GM12878 (cell line): ENCODE measurements around the gene LRFN2. TPM values are rescaled to one million over a fixed set of nuclear protein-coding genes. Genes with fewer than 3 reads are reported as not detected.

ENCODE experiments used
- ATAC-seq: fragments of 200-7000 bp; cut with Tn5 transposase; 3 replicates; pipeline ENCODE4 v1.9.1; 2020; ENCODE audit warnings: mild to moderate bottlenecking, moderate library complexity
- BruUV-seq: library from RNA; stranded (reverse); fragments of 400-500 nt; replicated peaks from 2 replicates; lab custom pipeline; 2021; lab: Mats Ljungman, UMichigan
- CTCF ChIA-PET: fragments of 300-600 bp; sonication (Branson Sonifier 250); formaldehyde crosslinking; extraction: SDS; loops from one replicate; lab custom pipeline; 2021; ENCODE audit warnings: inconsistent platforms; lab: Yijun Ruan, JAX
- POLR2A ChIA-PET: fragments of 350-600 bp; formaldehyde crosslinking; extraction: SDS; loops from one replicate; lab custom pipeline; 2021; ENCODE audit warnings: inconsistent platforms; lab: Charles Lee
- RAD21 ChIA-PET: fragments of 300-600 bp; sonication (Branson Sonifier 250); formaldehyde crosslinking; loops from one replicate; lab custom pipeline; 2023; ENCODE audit warnings: antibody characterized with exemption; ENCODE audit not compliant: unreplicated experiment; lab: Charles Lee
- SMC1A ChIA-PET: fragments of 300-600 bp; sonication (Branson Sonifier 250); formaldehyde crosslinking; loops from one replicate; lab custom pipeline; 2023; ENCODE audit not compliant: unreplicated experiment, uncharacterized antibody; lab: Charles Lee
- DNase-seq: peaks from one replicate; pipeline ENCODE4 v3.0.0-alpha.2; 2011; ENCODE audit warnings: low read depth, low spot score
- FAIRE-seq: peaks from 3 replicates; lab custom pipeline; 2011; peaks lifted over from hg19 to GRCh38; lab: Jason Lieb, UNC
- H2AFZ ChIP-seq: 2 replicates; pipeline ENCODE4 v1.6.0; 2011; ENCODE audit warnings: low read depth, low read length, control low read depth; ENCODE audit not compliant: control insufficient read depth
- H3K27ac ChIP-seq: 2 replicates; pipeline ENCODE4 v1.5.1; 2011; ENCODE audit warnings: control low read depth; ENCODE audit not compliant: control insufficient read depth, insufficient read depth
- H3K27me3 ChIP-seq, 2 experiments: replicated peaks in 1 of 2; 2 replicates each; pipeline versions ENCODE4 v1.6.0 to v1.6.1; 2011; ENCODE audit warnings: low read length in 1 of 2; ENCODE audit not compliant: control insufficient read depth in 2 of 2, insufficient read depth in 2 of 2
- H3K36me3 ChIP-seq, 2 experiments: 2 replicates each; pipeline ENCODE4 v1.5.1; 2011; ENCODE audit warnings: low read length in 1 of 2; ENCODE audit not compliant: control insufficient read depth in 2 of 2, insufficient read depth in 2 of 2
- H3K4me1 ChIP-seq: 2 replicates; pipeline ENCODE4 v1.6.1; 2011; ENCODE audit warnings: mild to moderate bottlenecking, low read length, moderate library complexity, mixed read lengths; ENCODE audit not compliant: control insufficient read depth, insufficient read depth
- H3K4me2 ChIP-seq: 2 replicates; pipeline ENCODE4 v1.6.0; 2011; ENCODE audit warnings: control low read depth; ENCODE audit not compliant: control insufficient read depth, insufficient read depth
- H3K4me3 ChIP-seq: fragments of 200-600 bp; sonication (generic); 2 replicates; pipeline ENCODE4 v1.5.1; 2016
- H3K79me2 ChIP-seq: 2 replicates; pipeline ENCODE4 v1.6.0; 2011; ENCODE audit warnings: low read length; ENCODE audit not compliant: control insufficient read depth, insufficient read depth
- H3K9ac ChIP-seq: 2 replicates; pipeline ENCODE4 v1.8.0; 2011; ENCODE audit warnings: low read length, control low read depth, mixed read lengths; ENCODE audit not compliant: control insufficient read depth, insufficient read depth
- H3K9me3 ChIP-seq: replicated peaks from 3 replicates; pipeline ENCODE4 v1.5.1; 2011; ENCODE audit warnings: mild to moderate bottlenecking, low read length; ENCODE audit not compliant: control insufficient read depth, insufficient read depth
- H4K20me1 ChIP-seq: 2 replicates; pipeline ENCODE4 v1.6.0; 2011; ENCODE audit not compliant: control insufficient read depth, insufficient read depth
- CBX3 ChIP-seq: fragments of 200-600 bp; sonication (generic); IDR thresholded peaks from 2 replicates; pipeline ENCODE4 v1.6.1; 2016; ENCODE audit warnings: low read depth, borderline replicate concordance
- CHD4 ChIP-seq: fragments of 200-600 bp; sonication (generic); IDR thresholded peaks from 2 replicates; pipeline ENCODE4 v1.6.1; 2016; ENCODE audit warnings: mild to moderate bottlenecking
- EP300 ChIP-seq, 2 experiments: fragments of 150-350 bp in 1 of 2; IDR thresholded peaks; 2 replicates each; pipeline ENCODE4 v1.6.1; 2011 to 2012; ENCODE audit warnings: low read depth in 2 of 2, low read length in 2 of 2, borderline replicate concordance in 1 of 2, improper control_type of control experiment in 1 of 2, inconsistent platforms in 1 of 2; ENCODE audit not compliant: control insufficient read depth in 1 of 2
- FOXM1 ChIP-seq: IDR thresholded peaks from 2 replicates; pipeline ENCODE4 v1.6.1; 2012; ENCODE audit warnings: low read depth, mild to moderate bottlenecking, inconsistent platforms, low read length, moderate library complexity
- HDAC6 ChIP-seq: fragments of 200-600 bp; sonication (generic); IDR thresholded peaks from one replicate; pipeline ENCODE4 v1.8.0; 2017; ENCODE audit warnings: antibody characterized with exemption; ENCODE audit not compliant: unreplicated experiment
- IKZF2 ChIP-seq, 2 experiments: fragments of 450-650 bp; IDR thresholded peaks; 2 replicates each; pipeline ENCODE4 v1.6.1; 2017; ENCODE audit warnings: mild to moderate bottlenecking in 2 of 2, moderate library complexity in 2 of 2
- NFXL1 ChIP-seq: fragments of 450-650 bp; IDR thresholded peaks from 2 replicates; pipeline ENCODE4 v1.6.1; 2017; ENCODE audit warnings: antibody characterized with exemption, mild to moderate bottlenecking, borderline replicate concordance
- NR2F1 ChIP-seq: fragments of 450-650 bp; conservative IDR thresholded peaks from 2 replicates; pipeline ENCODE4 v1.6.1; 2017; ENCODE audit warnings: mild to moderate bottlenecking
- NRF1 ChIP-seq: conservative IDR thresholded peaks from 2 replicates; pipeline ENCODE4 v1.6.1; 2011; ENCODE audit warnings: mild to moderate bottlenecking, low read depth, low read length, improper control_type of control experiment
- RFX5 ChIP-seq: IDR thresholded peaks from 2 replicates; pipeline ENCODE4 v1.6.1; 2011; ENCODE audit warnings: low read depth, low read length, improper control_type of control experiment
- SMAD5 ChIP-seq: IDR thresholded peaks from 2 replicates; pipeline ENCODE4 v1.6.1; 2016; ENCODE audit warnings: antibody characterized with exemption, low read depth
- SREBF2 ChIP-seq: IDR thresholded peaks from 2 replicates; pipeline ENCODE4 v1.6.1; 2012; ENCODE audit warnings: mild to moderate bottlenecking, low read length
- SUPT20H ChIP-seq: IDR thresholded peaks from 2 replicates; pipeline ENCODE4 v1.6.1; 2011; ENCODE audit warnings: low read depth, mild to moderate bottlenecking, low read length, moderate library complexity, borderline replicate concordance; ENCODE audit not compliant: control insufficient read depth
- WGBS: methylation state at CpG from one replicate; pipeline ENCODE4 v1.1.6; 2016; ENCODE audit warnings: low lambda C conversion rate; ENCODE audit not compliant: insufficient replicate concordance, insufficient coverage; ENCODE audit errors: missing lambda C conversion rate; 5-methylcytosine and 5-hydroxymethylcytosine counted together
- in situ Hi-C: fragments of 300-500 bp; cut with MboI; formaldehyde crosslinking; loops from 9 replicates; pipeline ENCODE4 v1.14.3; 2018; ENCODE audit warnings: mixed read lengths
- intact Hi-C: fragments of 100-400 bp; cut with micrococcal nuclease; formaldehyde crosslinking; loops from one replicate; pipeline ENCODE4 v1.14.2; 2022; ENCODE audit not compliant: unreplicated experiment
- polyA plus RNA-seq, 11 experiments: library from polyadenylated mRNA; depleted of rRNA in 4 of 11; unstranded in 6 of 11; stranded (reverse) in 5 of 11; fragments of >200 nt; fragmentation: Nextera tagmentation in 4 of 11; fragmentation: Illumina TruSeq in 1 of 11; extraction: Ambion mirVana in 4 of 11; extraction: Trizol in 1 of 11; gene quantifications; 1 replicate in 1 of 11; 2 replicates in 10 of 11; pipeline versions ENCODE4 v1.2.1 to v1.2.3, GENCODE V29; 2011 to 2016; ENCODE audit warnings: inconsistent platforms in 2 of 11, missing spikeins in 2 of 11, low read depth in 1 of 11
- total RNA-seq, 4 experiments: library from RNA; depleted of rRNA in 3 of 4; stranded (reverse); fragments of >200 nt in 3 of 4; fragmentation: Illumina TruSeq in 1 of 4; extraction: Trizol in 1 of 4; gene quantifications; 2 replicates each; pipeline versions ENCODE4 v1.2.1 to v1.2.3, GENCODE V29; 2013 to 2021
- TF ChIP-seq, protein P1 (sequence below): IDR thresholded peaks from 2 replicates; pipeline ENCODE4 v1.6.1; 2012; ENCODE audit warnings: low read length, inconsistent platforms
- TF ChIP-seq, protein P2 (sequence below): fragments of 450-650 bp; IDR thresholded peaks from 2 replicates; pipeline ENCODE4 v1.6.1; 2017; ENCODE audit warnings: antibody characterized with exemption, mild to moderate bottlenecking, moderate library complexity

The LRFN2 gene
- total and polyA plus RNA-seq, 10 of the 15 experiments (the other 5 are each of a cell fraction or from before 2014, with no cell fraction given): not detected

DNA sequence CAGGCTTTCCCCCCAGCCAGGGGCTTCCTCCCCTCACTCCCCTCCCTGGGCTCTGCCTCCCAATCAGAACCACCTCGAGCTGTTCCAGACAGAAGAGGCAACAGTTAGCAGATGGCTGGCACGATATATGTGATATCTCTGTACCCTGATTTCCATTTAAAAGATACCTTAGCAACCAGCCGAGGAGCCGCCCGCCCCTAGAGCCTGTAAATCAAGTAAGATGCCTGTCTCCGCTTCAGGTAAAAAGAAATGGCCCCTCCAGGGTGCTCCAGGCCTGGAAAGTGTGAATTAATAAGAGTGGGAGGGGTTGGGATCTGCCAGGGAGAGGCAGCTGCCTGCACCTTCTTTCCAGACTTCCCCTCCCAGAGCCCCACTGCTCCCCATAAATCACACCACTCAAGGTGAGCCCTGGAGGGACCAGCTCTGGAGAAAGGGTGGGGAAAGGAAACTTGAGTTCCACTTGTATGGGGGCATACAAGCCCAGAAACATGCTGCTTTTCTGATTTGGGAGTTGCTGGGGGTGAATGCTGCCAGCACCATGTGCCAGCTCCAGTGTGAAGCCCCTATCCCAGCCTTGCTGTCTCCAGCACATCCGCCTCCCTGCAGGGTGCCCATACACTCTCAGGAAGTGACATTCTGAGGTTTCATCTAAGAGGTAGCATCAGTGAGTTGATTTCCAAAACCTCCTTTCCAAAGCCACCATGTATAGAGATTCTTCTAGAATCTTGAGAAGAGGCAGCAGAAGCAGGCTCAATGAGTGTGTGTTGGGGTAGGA is 148.0 kb downstream of the LRFN2 start:
- TF ChIP-seq SUPT20H: no peak
- TF ChIP-seq SMAD5: no peak
- no peak for TF ChIP-seq HDAC6
- no peak for TF ChIP-seq SREBF2
- no peak for TF ChIP-seq RFX5
- TF ChIP-seq IKZF2 (IDR thresholded peaks at IDR 0.05): no peak
- TF ChIP-seq NR2F1: no peak
- TF ChIP-seq, protein P1, sequence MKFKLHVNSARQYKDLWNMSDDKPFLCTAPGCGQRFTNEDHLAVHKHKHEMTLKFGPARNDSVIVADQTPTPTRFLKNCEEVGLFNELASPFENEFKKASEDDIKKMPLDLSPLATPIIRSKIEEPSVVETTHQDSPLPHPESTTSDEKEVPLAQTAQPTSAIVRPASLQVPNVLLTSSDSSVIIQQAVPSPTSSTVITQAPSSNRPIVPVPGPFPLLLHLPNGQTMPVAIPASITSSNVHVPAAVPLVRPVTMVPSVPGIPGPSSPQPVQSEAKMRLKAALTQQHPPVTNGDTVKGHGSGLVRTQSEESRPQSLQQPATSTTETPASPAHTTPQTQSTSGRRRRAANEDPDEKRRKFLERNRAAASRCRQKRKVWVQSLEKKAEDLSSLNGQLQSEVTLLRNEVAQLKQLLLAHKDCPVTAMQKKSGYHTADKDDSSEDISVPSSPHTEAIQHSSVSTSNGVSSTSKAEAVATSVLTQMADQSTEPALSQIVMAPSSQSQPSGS: no peak
- no peak for TF ChIP-seq CBX3
- TF ChIP-seq NFXL1: no peak
- TF ChIP-seq, protein P2, sequence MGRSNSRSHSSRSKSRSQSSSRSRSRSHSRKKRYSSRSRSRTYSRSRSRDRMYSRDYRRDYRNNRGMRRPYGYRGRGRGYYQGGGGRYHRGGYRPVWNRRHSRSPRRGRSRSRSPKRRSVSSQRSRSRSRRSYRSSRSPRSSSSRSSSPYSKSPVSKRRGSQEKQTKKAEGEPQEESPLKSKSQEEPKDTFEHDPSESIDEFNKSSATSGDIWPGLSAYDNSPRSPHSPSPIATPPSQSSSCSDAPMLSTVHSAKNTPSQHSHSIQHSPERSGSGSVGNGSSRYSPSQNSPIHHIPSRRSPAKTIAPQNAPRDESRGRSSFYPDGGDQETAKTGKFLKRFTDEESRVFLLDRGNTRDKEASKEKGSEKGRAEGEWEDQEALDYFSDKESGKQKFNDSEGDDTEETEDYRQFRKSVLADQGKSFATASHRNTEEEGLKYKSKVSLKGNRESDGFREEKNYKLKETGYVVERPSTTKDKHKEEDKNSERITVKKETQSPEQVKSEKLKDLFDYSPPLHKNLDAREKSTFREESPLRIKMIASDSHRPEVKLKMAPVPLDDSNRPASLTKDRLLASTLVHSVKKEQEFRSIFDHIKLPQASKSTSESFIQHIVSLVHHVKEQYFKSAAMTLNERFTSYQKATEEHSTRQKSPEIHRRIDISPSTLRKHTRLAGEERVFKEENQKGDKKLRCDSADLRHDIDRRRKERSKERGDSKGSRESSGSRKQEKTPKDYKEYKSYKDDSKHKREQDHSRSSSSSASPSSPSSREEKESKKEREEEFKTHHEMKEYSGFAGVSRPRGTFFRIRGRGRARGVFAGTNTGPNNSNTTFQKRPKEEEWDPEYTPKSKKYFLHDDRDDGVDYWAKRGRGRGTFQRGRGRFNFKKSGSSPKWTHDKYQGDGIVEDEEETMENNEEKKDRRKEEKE: no peak
- TF ChIP-seq EP300 (IDR thresholded peaks at IDR 0.05; ENCODE audit: borderline replicate concordance in 1 of 2, control insufficient read depth in 1 of 2, low read depth in 2 of 2, low read length in 2 of 2): no peak
- TF ChIP-seq FOXM1: no peak
- no peak for TF ChIP-seq NRF1
- TF ChIP-seq CHD4: no peak
- Histone ChIP-seq H3K9ac (no peak overlapping the region), H3K27me3 (peaks cover 2 to 3% of the 10 kb centered on the region in 2 experiments; a peak in 1 of 4 replicates), H3K4me1 (no peaks in the 10 kb centered on the region), H3K9me3 (no peaks in the 10 kb centered on the region), H4K20me1 (no peaks in the 10 kb centered on the region), H3K79me2 (no peaks in the 10 kb centered on the region), H3K27ac (no peak overlapping the region), H3K4me3 (no peak overlapping the region), H2AFZ (no peak overlapping the region), H3K4me2 (no peak overlapping the region), H3K36me3 (no peaks in the 10 kb centered on the region)
- in situ Hi-C loops: no loop called here
- intact Hi-C loops: no loop called here
- no TSS peak for BruUV-seq
- WGBS: 23% methylated on average over 7 of the region's 7 CpGs
- ATAC-seq: no peak
- CTCF ChIA-PET: no interaction called here
- SMC1A ChIA-PET: no interaction called here
- RAD21 ChIA-PET: no interaction called here
- no peak for FAIRE-seq
- DNase-seq: no peak
- POLR2A ChIA-PET: no interaction called here
